HepG2 (cell line): ENCODE data around the gene RPH3AL. TPM values are rescaled to one million over a fixed set of nuclear protein-coding genes. Genes with fewer than 3 reads are reported as not detected.

Experiments
- ASH2L ChIP-seq: fragments of 300-600, 200-600 bp; sonication (generic); IDR thresholded peaks from 2 replicates; pipeline ENCODE4 v1.7.0; 2017; ENCODE audit warnings: low read depth, mild to moderate bottlenecking, moderate library complexity, mixed read lengths, low read length; ENCODE audit not compliant: insufficient read length
- CENPBD1 ChIP-seq: sonication (generic); formaldehyde crosslinking; IDR thresholded peaks from 2 replicates; pipeline ENCODE4 v1.8.0; 2022; ENCODE audit warnings: missing genetic modification reagents, low read depth, mild to moderate bottlenecking, borderline replicate concordance
- EP300 ChIP-seq, 3 experiments: sonication (generic) in 1 of 3; formaldehyde crosslinking in 1 of 3; IDR thresholded peaks; 2 replicates each; pipeline versions ENCODE4 v1.5.1 to v1.6.1; 2011 to 2020; ENCODE audit warnings: low read depth in 2 of 3, low read length in 2 of 3, borderline replicate concordance in 1 of 3, improper control_type of control experiment in 1 of 3, mild to moderate bottlenecking in 1 of 3, missing genetic modification reagents in 1 of 3, moderate library complexity in 1 of 3
- FOXP1 ChIP-seq, 2 experiments: fragments of 450-650 bp in 1 of 2; IDR thresholded peaks; 2 replicates each; pipeline ENCODE4 v1.6.1; 2017 to 2018; ENCODE audit warnings: antibody characterized with exemption in 1 of 2
- GFI1 ChIP-seq: sonication (generic); formaldehyde crosslinking; IDR thresholded peaks from 2 replicates; pipeline ENCODE4 v1.5.0; 2020; ENCODE audit warnings: missing genetic modification reagents, mild to moderate bottlenecking, borderline replicate concordance
- HHEX ChIP-seq: IDR thresholded peaks from 2 replicates; pipeline ENCODE4 v1.6.1; 2016; ENCODE audit warnings: control low read depth
- HOXA3 ChIP-seq: sonication (generic); formaldehyde crosslinking; IDR thresholded peaks from 2 replicates; pipeline ENCODE4 v1.5.0; 2020; ENCODE audit warnings: missing genetic modification reagents
- KDM3A ChIP-seq: IDR thresholded peaks from 2 replicates; pipeline ENCODE4 v1.6.1; 2018; ENCODE audit warnings: low read depth, missing compliant biosample characterization
- MIER3 ChIP-seq: IDR thresholded peaks from 2 replicates; pipeline ENCODE4 v1.6.1; 2016; ENCODE audit warnings: missing compliant biosample characterization, borderline replicate concordance
- RELA ChIP-seq: sonication (generic); formaldehyde crosslinking; IDR thresholded peaks from 2 replicates; pipeline ENCODE4 v1.4.0; 2020; ENCODE audit warnings: missing genetic modification reagents
- SP140L ChIP-seq: sonication (generic); formaldehyde crosslinking; IDR thresholded peaks from 2 replicates; pipeline ENCODE4 v1.4.0; 2020; ENCODE audit warnings: missing genetic modification reagents, borderline replicate concordance
- TBX3 ChIP-seq: fragments of 450-650 bp; IDR thresholded peaks from 2 replicates; pipeline ENCODE4 v1.6.1; 2017; ENCODE audit warnings: antibody characterized with exemption, mild to moderate bottlenecking, inconsistent platforms, borderline replicate concordance
- THAP9 ChIP-seq: sonication (generic); formaldehyde crosslinking; IDR thresholded peaks from 2 replicates; pipeline ENCODE4; 2020; ENCODE audit warnings: missing genetic modification reagents, mild to moderate bottlenecking, borderline replicate concordance
- ZFP1 ChIP-seq: IDR thresholded peaks from 2 replicates; pipeline ENCODE4 v1.6.1; 2016
- ZNF142 ChIP-seq: sonication (generic); formaldehyde crosslinking; IDR thresholded peaks from 2 replicates; pipeline ENCODE4 v1.4.0; 2020; ENCODE audit warnings: missing genetic modification reagents
- ZNF276 ChIP-seq: sonication (generic); formaldehyde crosslinking; IDR thresholded peaks from 2 replicates; pipeline ENCODE4 v1.4.0; 2020; ENCODE audit warnings: mild to moderate bottlenecking, low read depth, missing genetic modification reagents
- ZNF446 ChIP-seq: sonication (generic); formaldehyde crosslinking; IDR thresholded peaks from 2 replicates; pipeline ENCODE4 v1.5.0; 2020; ENCODE audit warnings: mild to moderate bottlenecking, missing genetic modification reagents
- polyA plus RNA-seq, 8 experiments: library from polyadenylated mRNA; depleted of rRNA in 3 of 8; stranded (reverse) in 7 of 8; unstranded in 1 of 8; fragments of >200 nt; fragmentation: Illumina TruSeq in 4 of 8; extraction: Trizol in 4 of 8; gene quantifications; 2 replicates each; pipeline versions ENCODE4 v1.2.1 to v1.2.3, GENCODE V29; 2011 to 2016; ENCODE audit warnings: low read depth in 4 of 8, missing spikeins in 1 of 8, mixed read lengths in 1 of 8; ENCODE audit not compliant: insufficient read depth in 1 of 8
- total RNA-seq, 5 experiments: library from RNA; depleted of rRNA; stranded (reverse); fragments of >200 nt; fragmentation: Illumina TruSeq; extraction: Trizol; gene quantifications; 2 replicates each; pipeline ENCODE4 v1.2.3, GENCODE V29; 2016; ENCODE audit warnings: low read depth in 1 of 5

Gene RPH3AL
- total and polyA plus RNA-seq, 2 of the 13 experiments (the other 11 are each of a cell fraction or from before 2014, with no cell fraction given), result 7.8 to 16.4 TPM

DNA sequence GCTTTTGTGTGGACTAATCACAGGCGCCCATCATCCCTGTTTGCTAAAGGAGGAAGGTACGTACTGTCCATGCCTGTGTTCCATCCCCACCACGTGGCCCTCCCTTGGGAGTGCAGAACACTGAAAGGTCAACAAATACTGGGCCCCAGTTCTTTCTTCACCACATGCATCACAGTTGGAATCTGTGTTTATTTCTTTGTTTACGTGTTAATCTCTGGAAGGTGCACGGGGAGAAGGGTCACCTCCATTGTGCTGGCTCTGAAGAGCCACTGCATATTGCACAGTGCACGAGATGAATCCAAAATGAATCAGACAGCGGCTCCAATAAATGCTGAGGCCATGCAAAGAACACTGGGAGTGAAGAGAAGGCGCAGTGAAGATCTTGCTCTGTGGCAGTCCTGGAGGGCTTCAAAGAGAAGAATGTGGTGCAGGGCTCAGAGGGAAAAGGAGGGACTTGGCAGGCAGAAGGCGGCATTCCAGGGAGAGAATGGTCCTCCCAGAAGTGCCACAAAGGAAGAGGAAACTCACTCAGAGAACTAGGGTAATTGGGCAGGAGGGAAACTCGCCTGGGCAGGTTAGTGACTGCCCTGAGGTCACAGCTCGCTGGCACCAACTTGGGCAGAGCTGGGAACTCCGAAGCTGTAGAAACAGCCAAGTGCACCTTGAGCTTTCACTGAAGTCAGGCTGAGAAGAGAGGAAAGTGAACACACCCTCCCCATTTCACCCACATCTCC is 3.7 kb downstream of the RPH3AL start (continued):
- TF ChIP-seq HOXA3 (CRISPR knock-in tag), result peak; percentile 78
- TF ChIP-seq EP300 (IDR thresholded peaks at IDR 0.05; ENCODE audit: low read depth in 2 of 2, low read length in 2 of 2), result peak in 1 of 2 experiments; percentile 60; a peak in 2 of 4 replicates
- TF ChIP-seq EP300 (CRISPR knock-in tag; IDR thresholded peaks at IDR 0.05; ENCODE audit: borderline replicate concordance), result peak; percentile 52; the same call in 1 of the 2 replicates
- TF ChIP-seq SP140L (CRISPR knock-in tag), result no peak
- 0 out of 2 replicates have a peak, but pooled peaks have one; percentile 39 for TF ChIP-seq KDM3A (CRISPR knock-in tag)
- no peak for TF ChIP-seq RELA (CRISPR knock-in tag)
- 0 out of 2 replicates have a peak, but pooled peaks have one; percentile 45 for TF ChIP-seq ZFP1 (CRISPR knock-in tag)
- no peak for TF ChIP-seq ZNF276 (CRISPR knock-in tag)
- no peak for TF ChIP-seq THAP9 (CRISPR knock-in tag)
- 0 out of 2 replicates have a peak, but pooled peaks have one; percentile 63 for TF ChIP-seq ZNF142 (CRISPR knock-in tag)
- TF ChIP-seq ZNF446 (CRISPR knock-in tag), result no peak
- TF ChIP-seq GFI1 (CRISPR knock-in tag), result peak; percentile 70; the same call in 1 of the 2 replicates
- TF ChIP-seq FOXP1 (IDR thresholded peaks at IDR 0.05), result peak; percentile 79
- TF ChIP-seq FOXP1 (CRISPR knock-in tag; IDR thresholded peaks at IDR 0.05), result peak; percentile 96
- no peak for TF ChIP-seq HHEX
- TF ChIP-seq TBX3, result no peak
- no peak for TF ChIP-seq CENPBD1 (CRISPR knock-in tag)
- TF ChIP-seq MIER3 (CRISPR knock-in tag), result 0 out of 2 replicates have a peak, but pooled peaks have one; percentile 37
- peak; percentile 72 for TF ChIP-seq ASH2L
